ENCODE measurements around the gene LSR.

GRCh38 chr19:35224681-35225571 lies 23.9 kb upstream of the LSR start:
- no peak for TF ChIP-seq POLR2AphosphoS5 (IDR thresholded peaks at IDR 0.05; ENCODE audit: insufficient read depth in 1 of 2, low read depth in 1 of 2)
- TF ChIP-seq POLR2A (IDR thresholded peaks at IDR 0.05): no peak
- TF ChIP-seq CTCF (IDR thresholded peaks at IDR 0.05): no peak
